ENCODE data around the gene IGF2BP2.

- TF ChIP-seq POLR2AphosphoS5 (IDR thresholded peaks at IDR 0.05) (no peak), EP300 (IDR thresholded peaks at IDR 0.05) (no peak)
Measured at GRCh38 chr3:185724761-185725160, 100.1 kb downstream of the IGF2BP2 start.
